H1 (cell line): ENCODE results near the gene KRT76. TPM values are rescaled to one million over a fixed set of nuclear protein-coding genes. Genes with fewer than 3 reads are reported as not detected.

Source experiments
- CTCF ChIA-PET: fragments of 300-600 bp; sonication (Branson Sonifier 250); formaldehyde crosslinking; loops from one replicate; lab custom pipeline; 2021; ENCODE audit not compliant: partially characterized antibody; lab: Charles Lee
- POLR2A ChIA-PET: fragments of 300-600 bp; sonication (Branson Sonifier 250); formaldehyde crosslinking; loops from one replicate; lab custom pipeline; 2021; ENCODE audit warnings: inconsistent platforms; ENCODE audit not compliant: partially characterized antibody; lab: Charles Lee
- DNase-seq, 2 experiments: peaks; one replicate each; pipeline versions ENCODE4 v3.0.0 to v3.0.0-alpha.2; 2010 to 2022; ENCODE audit warnings: low spot score in 2 of 2, low read depth in 1 of 2, mixed read lengths in 1 of 2
- FAIRE-seq: peaks from 2 replicates; lab custom pipeline; 2011; peaks lifted over from hg19 to GRCh38; lab: Jason Lieb, UNC
- H2AFZ ChIP-seq: 2 replicates; pipeline ENCODE4 v1.8.1; 2012; ENCODE audit warnings: low read length, inconsistent platforms
- H2AK5ac ChIP-seq: 2 replicates; pipeline ENCODE4 v1.6.1; 2013; ENCODE audit warnings: low read depth, low read length
- H2BK120ac ChIP-seq: replicated peaks from 2 replicates; pipeline ENCODE3; 2013; ENCODE audit warnings: low read depth, low read length, inconsistent platforms
- H2BK12ac ChIP-seq: 2 replicates; pipeline ENCODE4 v1.6.1; 2013; ENCODE audit warnings: low read depth, low read length
- H2BK15ac ChIP-seq: 2 replicates; pipeline ENCODE4 v1.6.1; 2013; ENCODE audit warnings: low read length
- H2BK20ac ChIP-seq: 2 replicates; pipeline ENCODE4 v1.6.1; 2013; ENCODE audit warnings: low read length
- H2BK5ac ChIP-seq: 2 replicates; pipeline ENCODE4 v1.6.1; 2013; ENCODE audit warnings: low read depth, low read length
- H3K14ac ChIP-seq: 2 replicates; pipeline ENCODE4 v1.6.1; 2013; ENCODE audit warnings: inconsistent platforms; ENCODE audit not compliant: insufficient read length
- H3K18ac ChIP-seq: 2 replicates; pipeline ENCODE4 v1.6.1; 2013; ENCODE audit warnings: low read length; ENCODE audit errors: extremely low read depth
- H3K23ac ChIP-seq: 2 replicates; pipeline ENCODE4 v1.6.1; 2013; ENCODE audit warnings: inconsistent platforms; ENCODE audit not compliant: insufficient read length
- H3K23me2 ChIP-seq: 2 replicates; pipeline ENCODE4 v1.6.1; 2013; ENCODE audit warnings: low read depth, low read length
- H3K27ac ChIP-seq: 2 replicates; pipeline ENCODE4 v1.6.1; 2011; ENCODE audit warnings: low read depth, low read length, inconsistent platforms
- H3K27me3 ChIP-seq, 4 experiments: replicated peaks in 1 of 4; 1 replicate in 1 of 4; 2 replicates in 3 of 4; pipeline versions ENCODE4 v1.6.1 to v1.8.1; 2011 to 2013; ENCODE audit warnings: low read length in 3 of 4, mild to moderate bottlenecking in 3 of 4, inconsistent platforms in 2 of 4, mixed read lengths in 2 of 4, moderate library complexity in 1 of 4; ENCODE audit not compliant: control insufficient read depth in 3 of 4, insufficient read depth in 3 of 4; ENCODE audit errors: extremely low read depth in 1 of 4
- H3K36me3 ChIP-seq, 4 experiments: 2 replicates each; pipeline versions ENCODE4 v1.6.1 to v1.8.1; 2011 to 2013; ENCODE audit warnings: mild to moderate bottlenecking in 4 of 4, low read length in 3 of 4, moderate library complexity in 2 of 4, control low read depth in 1 of 4, inconsistent platforms in 1 of 4; ENCODE audit not compliant: insufficient read depth in 4 of 4, control insufficient read depth in 2 of 4
- H3K4ac ChIP-seq: replicated peaks from 2 replicates; pipeline ENCODE3; 2013; ENCODE audit warnings: low read length, low read depth, mixed read lengths, inconsistent platforms; ENCODE audit not compliant: insufficient read length
- H3K4me1 ChIP-seq, 4 experiments: replicated peaks in 1 of 4; 1 replicate in 1 of 4; 2 replicates in 3 of 4; pipeline versions ENCODE4 v1.6.1 to v1.8.1; 2011 to 2013; ENCODE audit warnings: low read length in 3 of 4, inconsistent platforms in 2 of 4, mixed read lengths in 1 of 4; ENCODE audit not compliant: insufficient read depth in 4 of 4, control insufficient read depth in 3 of 4
- H3K4me2 ChIP-seq, 2 experiments: 2 replicates each; pipeline versions ENCODE4 v1.6.1 to v1.8.1; 2011 to 2013; ENCODE audit warnings: low read depth in 2 of 2, low read length in 2 of 2, control low read depth in 1 of 2, inconsistent platforms in 1 of 2, mild to moderate bottlenecking in 1 of 2; ENCODE audit not compliant: insufficient read depth in 1 of 2
- H3K4me3 ChIP-seq, 4 experiments: fragments of 200-600, 300-600 bp in 1 of 4; sonication (generic), shearing (Covaris generic), sonication (Bioruptor Twin) in 1 of 4; 2 replicates each; pipeline versions ENCODE4 v1.5.1 to v1.8.1; 2011 to 2016; ENCODE audit warnings: low read length in 4 of 4, low read depth in 3 of 4, control low read depth in 2 of 4, inconsistent platforms in 2 of 4, mild to moderate bottlenecking in 2 of 4, mixed read lengths in 1 of 4, moderate library complexity in 1 of 4; ENCODE audit not compliant: insufficient read depth in 2 of 4; ENCODE audit errors: extremely low read depth in 1 of 4
- H3K56ac ChIP-seq: replicated peaks from 2 replicates; pipeline ENCODE3; 2013; ENCODE audit warnings: low read depth, mild to moderate bottlenecking, mixed read lengths, low read length, inconsistent platforms; ENCODE audit not compliant: insufficient read length
- H3K79me1 ChIP-seq: 2 replicates; pipeline ENCODE4 v1.6.1; 2013; ENCODE audit warnings: low read depth, low read length, control low read depth
- H3K79me2 ChIP-seq, 2 experiments: 2 replicates each; pipeline versions ENCODE4 v1.6.1 to v1.8.1; 2012 to 2013; ENCODE audit warnings: low read length in 2 of 2, mild to moderate bottlenecking in 2 of 2, inconsistent platforms in 1 of 2; ENCODE audit not compliant: insufficient read depth in 2 of 2, control insufficient read depth in 1 of 2
- H3K9ac ChIP-seq, 4 experiments: replicated peaks in 1 of 4; 1 replicate in 1 of 4; 2 replicates in 3 of 4; pipeline versions ENCODE4 v1.6.1 to v1.8.1; 2011 to 2013; ENCODE audit warnings: low read depth in 3 of 4, low read length in 3 of 4, control low read depth in 2 of 4, mild to moderate bottlenecking in 2 of 4, moderate library complexity in 2 of 4, inconsistent platforms in 1 of 4; ENCODE audit errors: extremely low read depth in 1 of 4
- H3K9me3 ChIP-seq, 2 experiments: 2 replicates each; pipeline versions ENCODE4 v1.6.1 to v1.8.1; 2012 to 2013; ENCODE audit warnings: mild to moderate bottlenecking in 2 of 2, moderate library complexity in 2 of 2, control low read depth in 1 of 2, inconsistent platforms in 1 of 2, low read depth in 1 of 2, low read length in 1 of 2, mixed read lengths in 1 of 2; ENCODE audit not compliant: insufficient read depth in 2 of 2
- H4K20me1 ChIP-seq, 2 experiments: replicated peaks in 1 of 2; 2 replicates each; pipeline versions ENCODE3 to v1.8.1; 2011 to 2013; ENCODE audit warnings: inconsistent platforms in 2 of 2, low read length in 2 of 2, mild to moderate bottlenecking in 1 of 2; ENCODE audit not compliant: insufficient read depth in 2 of 2, control insufficient read depth in 1 of 2
- H4K5ac ChIP-seq: 2 replicates; pipeline ENCODE4 v1.6.1; 2013; ENCODE audit warnings: low read length, low read depth, mixed read lengths, inconsistent platforms; ENCODE audit not compliant: insufficient read length
- H4K8ac ChIP-seq: 2 replicates; pipeline ENCODE4 v1.8.0; 2013; ENCODE audit warnings: mild to moderate bottlenecking, moderate library complexity, low read length, inconsistent platforms; ENCODE audit not compliant: insufficient read depth; ENCODE audit errors: extremely low read depth
- H4K91ac ChIP-seq: replicated peaks from 2 replicates; pipeline ENCODE3; 2013; ENCODE audit warnings: low read length, mixed read lengths, inconsistent platforms; ENCODE audit not compliant: insufficient read length
- ATF3 ChIP-seq: IDR thresholded peaks from 2 replicates; pipeline ENCODE4 v1.6.1; 2011; ENCODE audit warnings: low read depth, mild to moderate bottlenecking, low read length; ENCODE audit not compliant: insufficient read depth
- CTBP2 ChIP-seq: IDR thresholded peaks from 2 replicates; pipeline ENCODE4 v1.7.0; 2011; ENCODE audit warnings: borderline replicate concordance, mild to moderate bottlenecking, moderate library complexity, mixed read lengths, low read length; ENCODE audit not compliant: insufficient read depth, insufficient read length
- E2F6 ChIP-seq: IDR thresholded peaks from 2 replicates; pipeline ENCODE4 v1.6.1; 2012; ENCODE audit warnings: inconsistent platforms
- JUN ChIP-seq: IDR thresholded peaks from 2 replicates; pipeline ENCODE4 v1.6.1; 2011; ENCODE audit warnings: low read depth, mild to moderate bottlenecking, improper control_type of control experiment, low read length
- SP4 ChIP-seq: IDR thresholded peaks from 2 replicates; pipeline ENCODE4 v1.6.1; 2012; ENCODE audit warnings: low read length, inconsistent platforms
- TAF7 ChIP-seq: optimal IDR thresholded peaks from 2 replicates; pipeline ENCODE3; 2011; ENCODE audit warnings: low read depth, mild to moderate bottlenecking, inconsistent platforms, low read length, moderate library complexity, borderline replicate concordance
- WGBS, 2 experiments: shearing (Covaris generic) in 1 of 2; methylation state at CpG; one replicate each; pipeline versions ENCODE4 v1.1.6 to v1.1.7; 2013 to 2015; ENCODE audit warnings: low lambda C conversion rate in 2 of 2, mixed read lengths in 2 of 2, inconsistent platforms in 1 of 2, low coverage in 1 of 2, missing lambda C conversion rate in 1 of 2; ENCODE audit not compliant: insufficient replicate concordance in 2 of 2, insufficient coverage in 1 of 2, insufficient read length in 1 of 2; ENCODE audit errors: extremely low coverage in 1 of 2, missing lambda C conversion rate in 1 of 2; 5-methylcytosine and 5-hydroxymethylcytosine counted together
- polyA plus RNA-seq, 7 experiments: library from polyadenylated mRNA; depleted of rRNA in 3 of 7; stranded (reverse) in 5 of 7; unstranded in 2 of 7; fragments of >200 nt in 5 of 7; fragments of 200-250 nt in 2 of 7; gene quantifications; 1 replicate in 5 of 7; 2 replicates in 1 of 7; 4 replicates in 1 of 7; pipeline versions ENCODE4 v1.2.1 to v1.2.3, GENCODE V29; 2011 to 2013; ENCODE audit warnings: missing spikeins in 2 of 7, mixed read lengths in 2 of 7
- total RNA-seq: library from RNA; stranded (reverse); fragmentation: NEBNext Ultra II Directional; extraction: Animal tissue kit (Norgen Biotek cat#: 25700); gene quantifications from 2 replicates; pipeline ENCODE4 v1.2.1, GENCODE V29; 2021
- TF ChIP-seq, protein P1 (sequence below), 3 experiments: IDR thresholded peaks; 1 replicate in 2 of 3; 2 replicates in 1 of 3; pipeline versions ENCODE4 v1.5.1 to v1.6.1; 2011; ENCODE audit warnings: low read length in 3 of 3, mild to moderate bottlenecking in 3 of 3, inconsistent platforms in 2 of 3, low read depth in 1 of 3, moderate library complexity in 1 of 3; ENCODE audit not compliant: insufficient read depth in 1 of 3; ENCODE audit errors: control extremely low read depth in 1 of 3

Gene KRT76
- total and polyA plus RNA-seq, 2 of the 8 experiments (the other 6 are each of a cell fraction or from before 2014, with no cell fraction given) = not detected

DNA sequence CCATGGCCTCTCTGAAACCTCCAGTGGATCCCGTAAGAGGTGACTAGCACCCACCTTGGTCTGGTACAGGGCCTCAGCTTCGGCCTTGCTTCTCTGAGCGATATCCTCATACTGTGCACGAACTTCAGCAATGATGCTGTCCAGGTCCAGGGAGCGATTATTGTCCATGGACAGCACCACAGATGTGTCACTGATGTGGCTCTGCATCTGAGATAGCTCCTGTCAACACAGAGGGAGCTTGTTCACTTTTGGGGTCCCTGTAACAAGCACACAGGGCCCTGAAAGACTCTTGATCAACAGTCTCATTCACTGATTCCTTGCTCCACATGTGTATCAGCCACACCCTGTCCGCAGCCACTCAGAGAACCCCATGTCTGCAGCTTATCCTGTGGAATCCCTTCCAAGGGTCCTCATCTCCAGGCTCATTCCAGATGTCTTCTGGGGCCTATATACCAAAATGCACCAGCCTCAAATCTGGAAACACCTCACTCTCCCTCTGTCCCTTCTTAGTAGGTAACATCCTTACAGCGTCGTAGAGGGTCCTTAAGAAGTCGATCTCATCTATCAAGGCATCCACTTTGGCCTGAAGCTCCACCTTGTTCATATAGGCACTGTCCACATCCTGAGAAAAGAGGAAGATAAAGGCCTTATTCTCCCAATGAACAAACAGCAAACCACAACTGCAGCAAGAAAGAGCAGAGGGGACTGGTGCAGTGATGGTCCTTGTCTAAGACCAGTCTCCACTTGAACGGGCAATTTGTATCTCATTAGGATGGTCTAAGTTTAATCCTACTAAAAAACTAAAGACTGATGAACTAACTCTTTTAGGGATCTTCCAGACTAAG lies 15.3 kb upstream of the KRT76 start:
- no peaks in the 10 kb centered on the region for H3K79me1 ChIP-seq
- no peak overlapping the region for H2BK5ac ChIP-seq
- DNase-seq = no peak
- H3K79me2 ChIP-seq = no peaks in the 10 kb centered on the region
- FAIRE-seq = no peak
- H3K4me2 ChIP-seq = no peak overlapping the region
- H3K27ac ChIP-seq = no peak overlapping the region
- H3K36me3 ChIP-seq = no peaks in the 10 kb centered on the region
- H4K8ac ChIP-seq = no peak overlapping the region
- H3K56ac ChIP-seq = no peak overlapping the region
- no peak overlapping the region for H3K14ac ChIP-seq
- H2BK20ac ChIP-seq = no peak overlapping the region
- H3K4me3 ChIP-seq = no peak overlapping the region
- no peak overlapping the region for H2AK5ac ChIP-seq
- POLR2A ChIA-PET = no interaction called here
- no peaks in the 10 kb centered on the region for H4K20me1 ChIP-seq
- no peak overlapping the region for H2BK120ac ChIP-seq
- H3K4ac ChIP-seq = no peak overlapping the region
- no peak overlapping the region for H2BK15ac ChIP-seq
- no peak overlapping the region for H2AFZ ChIP-seq
- no peaks in the 10 kb centered on the region for H3K27me3 ChIP-seq
- 75% methylated on average over 10 of the region's 10 CpGs; no CpG with 5 or more reads in 1 of the 2 experiments for WGBS, 2 experiments
- no peaks in the 10 kb centered on the region; a peak in 1 of 4 replicates for H3K9me3 ChIP-seq
- no peaks in the 10 kb centered on the region for H3K4me1 ChIP-seq
- H2BK12ac ChIP-seq = no peak overlapping the region
- no peak overlapping the region for H3K9ac ChIP-seq
- H3K23ac ChIP-seq = no peak overlapping the region
- CTCF ChIA-PET = interaction anchor here (0.7 to 3.7 kb wide), 7 partner anchors 9 to 100 kb away, joined by 3 to 20 read pairs (median 4); partner anchors contain the start of gene KRT76
- H3K23me2 ChIP-seq = no peaks in the 10 kb centered on the region
- no peak overlapping the region for H4K91ac ChIP-seq
- H4K5ac ChIP-seq = no peak overlapping the region
- no peak overlapping the region for H3K18ac ChIP-seq
- TF ChIP-seq JUN (no peak), TAF7 (no peak), CTBP2 (no peak), ATF3 (no peak), SP4 (no peak), E2F6 (no peak)
- TF ChIP-seq, protein P1, sequence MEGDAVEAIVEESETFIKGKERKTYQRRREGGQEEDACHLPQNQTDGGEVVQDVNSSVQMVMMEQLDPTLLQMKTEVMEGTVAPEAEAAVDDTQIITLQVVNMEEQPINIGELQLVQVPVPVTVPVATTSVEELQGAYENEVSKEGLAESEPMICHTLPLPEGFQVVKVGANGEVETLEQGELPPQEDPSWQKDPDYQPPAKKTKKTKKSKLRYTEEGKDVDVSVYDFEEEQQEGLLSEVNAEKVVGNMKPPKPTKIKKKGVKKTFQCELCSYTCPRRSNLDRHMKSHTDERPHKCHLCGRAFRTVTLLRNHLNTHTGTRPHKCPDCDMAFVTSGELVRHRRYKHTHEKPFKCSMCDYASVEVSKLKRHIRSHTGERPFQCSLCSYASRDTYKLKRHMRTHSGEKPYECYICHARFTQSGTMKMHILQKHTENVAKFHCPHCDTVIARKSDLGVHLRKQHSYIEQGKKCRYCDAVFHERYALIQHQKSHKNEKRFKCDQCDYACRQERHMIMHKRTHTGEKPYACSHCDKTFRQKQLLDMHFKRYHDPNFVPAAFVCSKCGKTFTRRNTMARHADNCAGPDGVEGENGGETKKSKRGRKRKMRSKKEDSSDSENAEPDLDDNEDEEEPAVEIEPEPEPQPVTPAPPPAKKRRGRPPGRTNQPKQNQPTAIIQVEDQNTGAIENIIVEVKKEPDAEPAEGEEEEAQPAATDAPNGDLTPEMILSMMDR (IDR thresholded peaks at IDR 0.05; ENCODE audit: control extremely low read depth in 1 of 3, insufficient read depth in 1 of 3, low read depth in 1 of 3, low read length in 3 of 3) = no peak
